Measurements from ENCODE around the gene ANKRD34A. TPM values are rescaled to one million over a fixed set of nuclear protein-coding genes. Genes with fewer than 3 reads are reported as not detected.
A peak's percentile ranks its signal among the peaks of the same experiment; 100 is the strongest.

The ANKRD34A gene
- total RNA-seq: 1 to 10 TPM; 1.1 TPM

DNA sequence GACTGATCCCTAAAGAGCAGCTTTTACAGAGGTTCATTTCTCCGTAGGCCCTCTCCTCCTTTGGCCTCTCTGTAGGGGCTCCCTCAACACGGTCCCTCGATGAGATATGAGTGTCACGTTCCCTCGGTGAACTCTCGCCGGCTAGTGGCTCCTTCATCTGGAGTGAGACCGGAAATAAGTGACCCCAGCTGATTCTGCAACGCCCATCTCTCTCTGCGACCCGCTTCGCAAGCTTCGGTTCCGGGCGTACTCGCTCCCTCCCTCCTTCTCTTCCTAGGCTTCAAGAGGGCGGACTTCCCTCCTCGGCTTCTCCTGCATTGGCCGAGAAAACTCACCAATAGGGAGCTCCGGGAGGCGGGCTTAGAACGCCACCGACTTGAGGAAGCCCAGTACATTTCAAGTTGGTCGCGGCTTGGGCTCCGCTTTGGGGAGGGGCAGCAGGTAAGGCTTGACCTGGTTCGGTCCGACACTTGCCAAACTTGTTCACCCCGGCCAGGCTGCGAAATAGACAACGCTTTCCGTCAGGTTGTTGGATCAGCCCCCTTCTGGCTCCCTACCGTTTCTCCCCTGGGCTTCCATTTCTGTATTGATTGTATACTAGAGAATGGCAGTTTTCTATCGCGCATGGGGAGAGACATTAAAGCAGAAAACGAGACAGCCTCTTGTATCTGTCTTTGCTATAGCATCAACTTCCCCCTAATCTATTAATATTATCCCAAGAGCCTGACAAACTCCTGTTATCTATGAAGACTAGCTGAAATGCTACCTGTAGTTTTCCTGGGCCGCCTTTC is at the start of gene ANKRD34A, which contains the start of gene POLR3GL:
TSS of gene ANKRD34A (minus strand) at position 248 of the 791 bp plus-strand sequence. CDS start 2,816 bp downstream, outside the sequence.
TSS of gene POLR3GL (plus strand) at position 363 of the 791 bp plus-strand sequence. CDS start 10,176 bp downstream, outside the sequence.
- H3K27me3 ChIP-seq (replicated peaks; ENCODE audit: insufficient read depth): no peaks in the 10 kb centered on the region
- H3K36me3 ChIP-seq: no peaks in the 10 kb centered on the region
- ATAC-seq (ENCODE audit: insufficient number of reproducible peaks, low FRiP score, low read depth): peak; percentile 75
- peak; percentile 91 for DNase-seq (ENCODE audit: low spot score)
- no peaks in the 10 kb centered on the region for H3K9me3 ChIP-seq
- H3K4me1 ChIP-seq (ENCODE audit: control insufficient read depth in 1 of 2, low read depth in 2 of 2): peaks cover 19 to 35% of the 10 kb centered on the region in 2 donors
- peak within 1 kb of the TSS; percentile 88 to 93 for H3K27ac ChIP-seq
- no peak for TF ChIP-seq CTCF (IDR thresholded peaks at IDR 0.05)
- peak within 1 kb of the TSS; percentile 92 for H3K4me3 ChIP-seq

- Histone ChIP-seq H3K4me1 (ENCODE audit: control insufficient read depth in 1 of 2, low read depth in 2 of 2) (no peaks in the 10 kb centered on the region), H3K9me3 (no peaks in the 10 kb centered on the region), H3K27ac (no peak overlapping the region), H3K27me3 (replicated peaks; ENCODE audit: insufficient read depth) (no peaks in the 10 kb centered on the region), H3K36me3 (no peaks in the 10 kb centered on the region), H3K4me3 (no peak overlapping the region)
- TF ChIP-seq CTCF (IDR thresholded peaks at IDR 0.05): no peak
- no peak for DNase-seq (ENCODE audit: low spot score)
- no peak for ATAC-seq (ENCODE audit: insufficient number of reproducible peaks, low FRiP score, low read depth)
These were observed 49.2 kb upstream of the ANKRD34A start for GRCh38 chr1:146013559-146013922.

- Histone ChIP-seq H3K27ac (no peak overlapping the region), H3K4me3 (no peak overlapping the region), H3K4me1 (ENCODE audit: control insufficient read depth in 1 of 2, low read depth in 2 of 2) (no peaks in the 10 kb centered on the region), H3K27me3 (replicated peaks; ENCODE audit: insufficient read depth) (no peaks in the 10 kb centered on the region), H3K36me3 (no peaks in the 10 kb centered on the region), H3K9me3 (no peaks in the 10 kb centered on the region)
- no peak for ATAC-seq (ENCODE audit: insufficient number of reproducible peaks, low FRiP score, low read depth)
- no peak for DNase-seq (ENCODE audit: low spot score)
- peak; percentile 66 for TF ChIP-seq CTCF (IDR thresholded peaks at IDR 0.05)
These were observed 48.6 kb upstream of the ANKRD34A start for GRCh38 chr1:146012703-146013558.

DNA sequence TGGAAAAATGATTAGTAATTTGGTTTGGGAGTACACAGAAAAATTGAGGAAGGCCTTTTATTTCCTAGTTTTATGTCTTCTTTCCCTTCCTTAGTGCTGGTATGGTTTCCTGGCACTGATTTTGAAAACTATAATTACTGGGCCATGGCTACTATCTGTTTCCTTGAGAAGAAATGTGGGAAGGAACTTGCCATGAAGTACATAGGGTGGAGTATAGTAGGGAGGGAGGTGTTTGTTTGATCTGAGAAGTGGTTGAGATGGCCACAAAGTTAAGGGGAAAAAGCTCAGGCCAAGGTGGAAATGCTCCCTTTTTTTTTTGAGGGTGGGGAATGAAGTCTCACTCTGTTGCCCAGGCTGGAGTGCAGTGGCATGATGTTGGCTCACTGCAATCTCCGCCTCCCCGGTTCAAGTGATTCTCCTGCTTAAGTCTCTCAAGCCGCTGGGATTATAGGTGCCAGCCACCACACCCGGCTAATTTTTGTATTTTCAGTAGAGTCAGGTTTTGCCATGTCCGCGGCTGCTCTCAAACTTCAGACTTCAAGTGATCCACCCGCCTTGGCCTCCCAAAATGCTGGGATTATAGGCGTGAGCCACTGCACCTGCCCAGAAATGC is 45.9 kb upstream of the ANKRD34A start:
- H3K4me1 ChIP-seq (ENCODE audit: control insufficient read depth in 1 of 2, low read depth in 2 of 2): peaks cover 11 to 17% of the 10 kb centered on the region in 2 donors
- ATAC-seq (ENCODE audit: insufficient number of reproducible peaks, low FRiP score, low read depth): no peak
- no peaks in the 10 kb centered on the region for H3K36me3 ChIP-seq
- no peaks in the 10 kb centered on the region for H3K9me3 ChIP-seq
- no peak for DNase-seq (ENCODE audit: low spot score)
- no peak overlapping the region for H3K4me3 ChIP-seq
- H3K27me3 ChIP-seq (replicated peaks; ENCODE audit: insufficient read depth): no peaks in the 10 kb centered on the region
- H3K27ac ChIP-seq: no peak overlapping the region
- no peak for TF ChIP-seq CTCF (IDR thresholded peaks at IDR 0.05)
